Left lung (tissue), 10 donors: ENCODE measurements around the gene RPN2. TPM values are rescaled to one million over a fixed set of nuclear protein-coding genes. Genes with fewer than 3 reads are reported as not detected.

ENCODE experiments used
- ATAC-seq: fragments of 200-7000 bp; cut with Tn5 transposase; one replicate; pipeline ENCODE4 v1.9.1; 2020; ENCODE audit warnings: moderate library complexity
- DNase-seq, 4 donors: peaks; one replicate each; pipeline ENCODE4 v3.0.0-alpha.2; 2013 to 2020
- H3K27ac ChIP-seq, 2 donors: fragments of 200-600 bp; sonication (generic) in 1 of 2; one replicate each; pipeline versions ENCODE4 v1.5.0 to v1.8.0; 2020 to 2021
- H3K27me3 ChIP-seq, 2 donors: fragments of 200-600 bp; sonication (generic) in 1 of 2; one replicate each; pipeline versions ENCODE4 v1.5.0 to v1.8.0; 2020 to 2021
- H3K36me3 ChIP-seq, 2 donors: fragments of 200-600 bp; sonication (generic) in 1 of 2; one replicate each; pipeline versions ENCODE4 v1.5.0 to v1.8.0; 2020 to 2021
- H3K4me1 ChIP-seq, 2 donors: fragments of 200-600 bp; one replicate each; pipeline ENCODE4 v1.8.0; 2021
- H3K4me3 ChIP-seq, 2 donors: fragments of 200-600 bp; sonication (generic) in 1 of 2; one replicate each; pipeline versions ENCODE4 v1.5.0 to v1.8.0; 2020 to 2021; ENCODE audit warnings: mild to moderate bottlenecking in 1 of 2
- H3K9me3 ChIP-seq, 2 donors: fragments of 200-600 bp; sonication (generic) in 1 of 2; one replicate each; pipeline versions ENCODE4 v1.5.0 to v1.8.0; 2020 to 2021
- intact Hi-C, 2 donors: fragments of 100-400 bp; cut with DNase I; formaldehyde crosslinking; loops; one replicate each; pipeline versions ENCODE4 v1.11.2 to v1.14.2; 2022
- polyA plus RNA-seq, 6 donors: library from polyadenylated mRNA; unstranded; fragments of 120-200 nt; gene quantifications; one replicate each; pipeline ENCODE4 v1.2.1, GENCODE V29; 2013; ENCODE audit not compliant: insufficient read length in 6 of 6
- total RNA-seq, 2 donors: library from RNA; stranded (reverse); fragmentation: NEBNext Ultra II Directional; extraction: Animal tissue kit (Norgen Biotek cat#: 25700); gene quantifications; one replicate each; pipeline ENCODE4 v1.2.1, GENCODE V29; 2021
- TF ChIP-seq, protein P1 (sequence below), 2 donors: fragments of 200-600 bp; sonication (generic) in 1 of 2; IDR thresholded peaks; one replicate each; pipeline versions ENCODE4 v1.5.0 to v1.8.0; 2021; ENCODE audit warnings: antibody characterized with exemption in 2 of 2
- donor health status: DM: no; HTN: yes; CAD: no.
- donor health status: DM: no; HTN: no; CAD: no.

RPN2 gene
- total and polyA plus RNA-seq, 8 donors, result 202 to 269 (median 229) TPM

DNA sequence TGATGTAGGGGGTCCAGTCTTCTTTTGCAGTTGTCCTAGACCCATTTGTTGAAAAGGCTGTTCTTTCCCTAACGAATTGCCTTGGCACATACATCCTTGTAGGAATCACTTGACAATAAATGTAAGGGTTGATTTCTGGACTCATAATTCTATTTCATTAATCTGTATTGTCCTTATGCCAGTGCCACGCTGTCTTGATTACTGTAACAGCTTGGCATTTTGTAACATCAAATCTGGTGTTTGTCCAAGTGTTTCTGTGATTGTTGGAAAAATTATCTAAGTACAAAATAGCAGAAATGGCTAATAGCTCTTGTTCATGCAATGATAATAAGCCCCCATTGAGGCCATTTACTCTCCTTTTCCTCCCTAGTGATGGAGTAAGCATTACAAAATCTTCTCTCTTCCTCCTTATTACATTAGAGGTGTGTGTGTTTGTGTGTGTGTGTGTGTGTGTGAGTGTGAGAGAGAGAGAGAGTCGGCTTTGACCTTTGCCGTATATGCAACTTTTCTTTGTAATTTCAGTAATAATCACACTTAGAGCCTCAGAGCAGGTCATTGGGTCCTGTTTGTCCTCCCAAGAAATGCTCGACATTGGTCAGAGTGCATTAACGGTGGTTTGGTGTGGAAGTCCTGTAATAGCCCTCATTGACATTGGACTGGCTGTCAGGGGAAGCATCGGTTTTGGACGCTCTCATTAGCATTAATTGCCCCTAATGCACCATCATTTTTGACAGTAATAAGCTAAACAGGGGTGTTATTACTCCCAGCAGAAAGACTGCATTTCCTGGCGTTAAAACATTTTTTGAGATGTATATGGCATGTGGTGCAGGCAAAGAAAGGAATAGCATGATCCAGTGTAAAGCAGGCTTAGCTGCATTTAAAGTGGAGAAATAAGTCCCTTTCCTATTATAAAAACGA, 40.9 kb downstream of the RPN2 start:
- H3K4me1 ChIP-seq, result peaks cover 0 to 26% of the 10 kb centered on the region in 2 donors
- H3K4me3 ChIP-seq, result no peak overlapping the region
- no peaks in the 10 kb centered on the region for H3K9me3 ChIP-seq
- H3K27me3 ChIP-seq, result no peaks in the 10 kb centered on the region
- intact Hi-C loops, result no loop called here
- no peak for DNase-seq
- ATAC-seq, result no peak
- no peak overlapping the region for H3K27ac ChIP-seq
- TF ChIP-seq, protein P1, sequence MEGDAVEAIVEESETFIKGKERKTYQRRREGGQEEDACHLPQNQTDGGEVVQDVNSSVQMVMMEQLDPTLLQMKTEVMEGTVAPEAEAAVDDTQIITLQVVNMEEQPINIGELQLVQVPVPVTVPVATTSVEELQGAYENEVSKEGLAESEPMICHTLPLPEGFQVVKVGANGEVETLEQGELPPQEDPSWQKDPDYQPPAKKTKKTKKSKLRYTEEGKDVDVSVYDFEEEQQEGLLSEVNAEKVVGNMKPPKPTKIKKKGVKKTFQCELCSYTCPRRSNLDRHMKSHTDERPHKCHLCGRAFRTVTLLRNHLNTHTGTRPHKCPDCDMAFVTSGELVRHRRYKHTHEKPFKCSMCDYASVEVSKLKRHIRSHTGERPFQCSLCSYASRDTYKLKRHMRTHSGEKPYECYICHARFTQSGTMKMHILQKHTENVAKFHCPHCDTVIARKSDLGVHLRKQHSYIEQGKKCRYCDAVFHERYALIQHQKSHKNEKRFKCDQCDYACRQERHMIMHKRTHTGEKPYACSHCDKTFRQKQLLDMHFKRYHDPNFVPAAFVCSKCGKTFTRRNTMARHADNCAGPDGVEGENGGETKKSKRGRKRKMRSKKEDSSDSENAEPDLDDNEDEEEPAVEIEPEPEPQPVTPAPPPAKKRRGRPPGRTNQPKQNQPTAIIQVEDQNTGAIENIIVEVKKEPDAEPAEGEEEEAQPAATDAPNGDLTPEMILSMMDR (IDR thresholded peaks at IDR 0.05), result no peak
- H3K36me3 ChIP-seq, result peaks cover 5 to 67% of the 10 kb centered on the region in 2 donors

GRCh38 chr20:37220731-37221130, 41.6 kb downstream of the RPN2 start:
- Histone ChIP-seq H3K4me3 (no peak overlapping the region), H3K27me3 (no peaks in the 10 kb centered on the region), H3K36me3 (peaks cover 5 to 67% of the 10 kb centered on the region in 2 donors), H3K27ac (no peak overlapping the region), H3K9me3 (no peaks in the 10 kb centered on the region), H3K4me1 (peaks cover 0 to 26% of the 10 kb centered on the region in 2 donors)
- intact Hi-C loops, result no loop called here
- TF ChIP-seq, protein P1 (IDR thresholded peaks at IDR 0.05), result no peak
- ATAC-seq, result no peak
- DNase-seq, result no peak

DNA sequence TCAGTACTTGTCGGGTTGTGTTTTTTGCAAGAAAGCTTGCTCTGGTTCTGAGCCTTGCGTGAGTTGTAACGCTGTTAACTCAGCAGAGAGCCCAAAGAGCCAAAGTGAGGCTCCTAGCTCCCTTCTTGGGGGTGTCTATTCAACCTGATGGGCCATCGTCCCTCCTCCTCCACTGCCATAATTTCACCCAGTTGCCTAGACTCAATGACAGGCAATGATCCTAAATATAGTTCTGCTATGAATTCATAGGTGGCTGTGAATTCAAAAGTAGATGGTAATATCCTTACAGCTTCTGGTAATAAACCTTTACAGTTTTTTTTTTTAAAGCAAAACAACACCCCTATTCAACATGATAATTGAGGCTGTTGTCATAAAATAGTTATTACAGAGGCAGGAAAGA, 43.0 kb downstream of the RPN2 start:
- intact Hi-C loops, result no loop called here

DNA sequence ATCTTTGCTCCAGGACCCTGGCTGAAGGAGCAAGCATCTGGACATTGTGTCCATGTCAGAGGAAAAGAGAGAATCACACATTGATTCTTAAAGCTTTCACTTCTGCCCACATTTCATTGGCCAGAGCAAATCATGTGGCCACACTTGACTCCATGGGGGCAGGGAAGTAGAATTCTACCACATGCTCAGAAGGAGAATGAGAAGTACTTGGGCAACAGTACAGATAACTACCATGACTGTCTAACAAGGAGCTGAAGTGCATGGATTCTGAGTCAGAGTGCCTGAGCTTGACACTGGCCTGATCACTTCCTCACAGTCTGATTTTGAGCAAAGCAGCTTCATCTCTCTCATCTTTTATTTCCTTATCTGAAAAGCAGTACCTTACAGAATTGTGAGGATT, 43.9 kb downstream of the RPN2 start:
- TF ChIP-seq, protein P1 (IDR thresholded peaks at IDR 0.05), result no peak
- Histone ChIP-seq H3K9me3 (no peaks in the 10 kb centered on the region), H3K27me3 (no peaks in the 10 kb centered on the region), H3K4me1 (peaks cover 0 to 26% of the 10 kb centered on the region in 2 donors), H3K27ac (peak overlapping the region in 1 of 2 donors; percentile 43), H3K36me3 (peaks cover 5 to 67% of the 10 kb centered on the region in 2 donors), H3K4me3 (no peak overlapping the region)
- ATAC-seq (peak; percentile 95), DNase-seq (peak in 2 of 4 donors; percentile 9 to 48)
- intact Hi-C loops, result no loop called here

More for the DNA sequence above, 43.0 kb downstream of the RPN2 start:
- H3K27me3 ChIP-seq, result no peaks in the 10 kb centered on the region
- no peak for ATAC-seq
- no peaks in the 10 kb centered on the region for H3K9me3 ChIP-seq
- TF ChIP-seq, protein P1 (IDR thresholded peaks at IDR 0.05), result no peak
- peaks cover 5 to 67% of the 10 kb centered on the region in 2 donors for H3K36me3 ChIP-seq
- H3K4me3 ChIP-seq, result no peak overlapping the region
- no peak for DNase-seq
- peaks cover 0 to 26% of the 10 kb centered on the region in 2 donors for H3K4me1 ChIP-seq
- H3K27ac ChIP-seq, result no peak overlapping the region

- H3K27me3 ChIP-seq, result no peaks in the 10 kb centered on the region
- TF ChIP-seq, protein P1 (IDR thresholded peaks at IDR 0.05), result no peak
- H3K27ac ChIP-seq, result no peak overlapping the region
- H3K4me3 ChIP-seq, result no peak overlapping the region
- intact Hi-C loops, result no loop called here
- no peak for DNase-seq
- peaks cover 11 to 76% of the 10 kb centered on the region in 2 donors for H3K36me3 ChIP-seq
- H3K4me1 ChIP-seq, result peaks cover 0 to 25% of the 10 kb centered on the region in 2 donors
- no peak for ATAC-seq
- H3K9me3 ChIP-seq, result no peaks in the 10 kb centered on the region
Observed at GRCh38 chr20:37225146-37225545, 46.0 kb downstream of the RPN2 start.
